ENCODE data around the gene GATAD1.
"Not testable (repeated sequence)": the region's sequence is repeated elsewhere in the genome, so short reads cannot be mapped to it uniquely, and the experiment has no call there.

Gene GATAD1

GRCh38 chr7:92462560-92462959 is 15.3 kb downstream of the GATAD1 start:
- peaks cover 8% of the 10 kb centered on the region for H3K36me3 ChIP-seq (ENCODE audit: control insufficient read depth, insufficient read depth, low read length)
- no peaks in the 10 kb centered on the region for H3K9me3 ChIP-seq (ENCODE audit: control insufficient read depth, low read length)
- WGBS, 2 experiments (ENCODE audit: insufficient coverage in 2 of 2): 83 to 100% methylated on average over 1 to 2 of the region's 3 CpGs
- H3K4me3 ChIP-seq (ENCODE audit: extremely low read depth, insufficient read depth, low read length, poor library complexity, severe bottlenecking): no peak overlapping the region
- H3K4me1 ChIP-seq (ENCODE audit: control insufficient read depth, insufficient read depth, low read length, poor library complexity, severe bottlenecking): no peaks in the 10 kb centered on the region
- no peak overlapping the region for H3K27ac ChIP-seq (ENCODE audit: low read depth, low read length, severe bottlenecking)

- Histone ChIP-seq H3K36me3 (ENCODE audit: control insufficient read depth, insufficient read depth, low read length) (no peaks in the 10 kb centered on the region), H3K4me3 (ENCODE audit: extremely low read depth, insufficient read depth, low read length, poor library complexity, severe bottlenecking) (no peak overlapping the region), H3K27ac (ENCODE audit: low read depth, low read length, severe bottlenecking) (no peak overlapping the region), H3K4me1 (ENCODE audit: control insufficient read depth, insufficient read depth, low read length, poor library complexity, severe bottlenecking) (no peaks in the 10 kb centered on the region), H3K9me3 (ENCODE audit: control insufficient read depth, low read length) (no peaks in the 10 kb centered on the region)
- 74 to 86% methylated on average over 2 of the region's 3 CpGs for WGBS, 2 experiments (ENCODE audit: insufficient coverage in 2 of 2)
Measured at GRCh38 chr7:92464515-92464914, 17.2 kb downstream of the GATAD1 start.

DNA sequence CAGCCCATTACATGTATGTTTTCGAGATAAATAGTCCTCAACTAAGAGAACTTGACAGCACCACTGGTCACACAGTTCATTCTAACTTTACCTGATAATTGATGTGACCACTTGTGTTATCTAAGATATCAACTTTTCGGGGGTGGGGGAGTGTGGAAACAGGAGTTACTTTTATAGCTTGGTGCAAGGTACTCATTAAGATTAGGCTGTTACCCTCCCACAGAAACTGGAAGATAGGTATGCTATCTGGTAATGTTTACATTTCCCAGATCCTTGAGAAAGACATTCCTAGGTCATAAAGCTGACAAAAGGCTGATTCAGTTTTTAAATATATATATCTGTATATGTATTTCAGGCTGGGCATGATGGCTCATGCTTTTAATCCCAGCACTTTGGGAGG is 19.4 kb downstream of the GATAD1 start:
- no peak overlapping the region for H3K4me3 ChIP-seq (ENCODE audit: extremely low read depth, insufficient read depth, low read length, poor library complexity, severe bottlenecking)
- H3K4me1 ChIP-seq (ENCODE audit: control insufficient read depth, insufficient read depth, low read length, poor library complexity, severe bottlenecking): no peaks in the 10 kb centered on the region
- no CpG with 5 or more reads among the region's 2 CpGs for whole genome bisulfite sequencing, 2 experiments (ENCODE audit: insufficient coverage in 2 of 2)
- H3K27ac ChIP-seq (ENCODE audit: low read depth, low read length, severe bottlenecking): no peak overlapping the region
- H3K36me3 ChIP-seq (ENCODE audit: control insufficient read depth, insufficient read depth, low read length): no peaks in the 10 kb centered on the region
- H3K9me3 ChIP-seq (ENCODE audit: control insufficient read depth, low read length): no peaks in the 10 kb centered on the region

DNA sequence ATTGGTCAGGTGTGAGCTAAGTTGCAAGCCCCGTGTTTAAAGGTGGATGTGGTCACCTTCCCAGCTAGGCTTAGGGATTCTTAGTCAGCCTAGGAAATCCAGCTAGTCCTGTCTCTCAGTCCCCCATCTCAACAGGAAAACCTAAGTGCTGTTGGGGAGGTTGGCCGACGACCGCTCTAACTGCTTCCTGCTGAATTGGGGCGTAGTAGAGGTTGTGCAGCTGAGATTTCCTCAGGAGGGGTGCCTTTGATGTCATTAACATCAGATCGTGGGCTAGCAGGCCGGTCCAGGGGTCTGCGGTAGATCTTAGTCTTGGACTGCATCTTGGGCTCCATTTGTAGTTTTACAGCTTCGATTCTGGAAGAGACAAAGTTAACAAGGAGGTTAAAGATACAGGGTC is 21.3 kb downstream of the GATAD1 start:
- not testable (repeated sequence) for H3K4me1 ChIP-seq (ENCODE audit: control insufficient read depth, insufficient read depth, low read length, poor library complexity, severe bottlenecking); H3K4me3 ChIP-seq (ENCODE audit: extremely low read depth, insufficient read depth, low read length, poor library complexity, severe bottlenecking); H3K27ac ChIP-seq (ENCODE audit: low read depth, low read length, severe bottlenecking); H3K9me3 ChIP-seq (ENCODE audit: control insufficient read depth, low read length); H3K36me3 ChIP-seq (ENCODE audit: control insufficient read depth, insufficient read depth, low read length)
- WGBS, 2 experiments (ENCODE audit: insufficient coverage in 2 of 2): 81 to 100% methylated on average over 4 of the region's 9 CpGs

- H3K4me1 ChIP-seq (ENCODE audit: control insufficient read depth, insufficient read depth, low read length, poor library complexity, severe bottlenecking); H3K4me3 ChIP-seq (ENCODE audit: extremely low read depth, insufficient read depth, low read length, poor library complexity, severe bottlenecking); H3K9me3 ChIP-seq (ENCODE audit: control insufficient read depth, low read length); H3K36me3 ChIP-seq (ENCODE audit: control insufficient read depth, insufficient read depth, low read length); H3K27ac ChIP-seq (ENCODE audit: low read depth, low read length, severe bottlenecking): not testable (repeated sequence)
- WGBS, 2 experiments (ENCODE audit: insufficient coverage in 2 of 2): 95% methylated on average over 7 to 8 of the region's 10 CpGs
Measured at GRCh38 chr7:92473989-92474388, 26.7 kb downstream of the GATAD1 start.

DNA sequence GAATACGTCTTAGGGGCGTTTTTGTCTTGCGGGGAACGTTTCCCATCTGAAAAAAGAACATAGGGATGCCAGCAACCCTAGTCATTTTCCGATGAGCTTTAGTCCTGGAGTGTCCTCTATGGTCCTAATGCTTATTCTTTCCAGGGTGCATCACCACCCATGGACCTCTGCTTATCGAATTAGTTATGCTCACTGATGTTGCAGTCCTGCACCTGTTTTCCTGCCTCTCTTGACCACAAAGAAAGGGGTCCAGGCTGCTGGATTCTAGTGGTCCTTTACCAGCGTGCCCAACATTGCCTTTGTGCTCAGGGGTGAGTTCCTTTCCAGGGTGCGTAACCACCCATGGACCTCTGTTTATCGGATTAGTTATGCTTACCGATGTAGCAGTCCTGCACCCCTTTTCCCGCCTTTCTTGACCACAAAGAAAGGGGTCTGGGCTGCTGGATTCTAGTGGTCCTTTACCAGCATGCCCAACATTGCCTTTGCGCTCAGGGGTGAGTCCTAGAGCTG is 28.0 kb downstream of the GATAD1 start:
- not testable (repeated sequence) for H3K36me3 ChIP-seq (ENCODE audit: control insufficient read depth, insufficient read depth, low read length); H3K4me3 ChIP-seq (ENCODE audit: extremely low read depth, insufficient read depth, low read length, poor library complexity, severe bottlenecking); H3K4me1 ChIP-seq (ENCODE audit: control insufficient read depth, insufficient read depth, low read length, poor library complexity, severe bottlenecking); H3K9me3 ChIP-seq (ENCODE audit: control insufficient read depth, low read length); H3K27ac ChIP-seq (ENCODE audit: low read depth, low read length, severe bottlenecking)
- 82 to 87% methylated on average over 9 to 11 of the region's 12 CpGs for WGBS, 2 experiments (ENCODE audit: insufficient coverage in 2 of 2)

DNA sequence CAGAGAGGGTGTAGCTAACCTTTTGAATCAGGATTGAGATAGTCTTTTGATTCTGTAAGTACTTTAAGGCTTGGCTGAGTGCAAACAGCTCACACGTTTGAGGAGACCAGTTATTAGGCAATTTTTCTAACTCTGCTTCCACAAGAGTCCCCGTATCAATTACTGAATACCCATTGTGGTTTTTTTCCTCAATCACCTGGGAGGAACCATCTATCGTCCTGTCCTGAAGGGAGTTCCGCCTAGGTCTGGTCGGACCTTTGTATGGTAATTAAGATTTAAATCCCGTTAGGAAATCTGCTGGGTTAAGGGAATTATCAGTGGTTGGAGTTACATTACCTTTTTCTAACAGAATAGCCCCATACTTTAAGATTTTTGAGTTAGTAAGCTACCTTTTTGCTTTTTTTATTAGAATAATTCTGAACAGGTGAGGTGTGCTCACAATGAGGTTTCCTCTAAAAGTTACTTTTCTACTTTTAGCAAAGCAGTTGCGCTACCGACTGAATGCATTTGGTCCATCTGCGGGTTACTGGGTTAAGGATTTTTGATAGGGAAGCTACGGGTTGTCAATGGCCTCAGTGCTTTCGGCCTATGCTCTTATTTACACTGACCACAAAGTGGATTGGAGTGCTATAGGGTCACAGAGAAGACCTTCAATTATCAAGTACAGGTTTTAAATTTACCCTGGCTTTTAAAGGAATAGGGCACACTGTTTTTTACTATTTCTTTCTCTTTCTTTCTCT is 28.7 kb downstream of the GATAD1 start:
- WGBS, 2 experiments (ENCODE audit: insufficient coverage in 2 of 2): 71 to 100% methylated on average over 1 to 3 of the region's 11 CpGs

GRCh38 chr7:92477681-92478080 is 30.4 kb downstream of the GATAD1 start, which contains the start of gene ERVW-1:
TSS of gene ERVW-1 (minus strand) at chr7:92477946. CDS start at chr7:92470381, 7,565 bp downstream.
- not testable (repeated sequence) for H3K27ac ChIP-seq (ENCODE audit: low read depth, low read length, severe bottlenecking); H3K36me3 ChIP-seq (ENCODE audit: control insufficient read depth, insufficient read depth, low read length); H3K4me3 ChIP-seq (ENCODE audit: extremely low read depth, insufficient read depth, low read length, poor library complexity, severe bottlenecking); H3K9me3 ChIP-seq (ENCODE audit: control insufficient read depth, low read length); H3K4me1 ChIP-seq (ENCODE audit: control insufficient read depth, insufficient read depth, low read length, poor library complexity, severe bottlenecking)
- 92 to 98% methylated on average over 9 to 10 of the region's 11 CpGs for WGBS, 2 experiments (ENCODE audit: insufficient coverage in 2 of 2)

More for the DNA sequence above, 28.7 kb downstream of the GATAD1 start:
- H3K4me3 ChIP-seq (ENCODE audit: extremely low read depth, insufficient read depth, low read length, poor library complexity, severe bottlenecking); H3K36me3 ChIP-seq (ENCODE audit: control insufficient read depth, insufficient read depth, low read length); H3K9me3 ChIP-seq (ENCODE audit: control insufficient read depth, low read length); H3K27ac ChIP-seq (ENCODE audit: low read depth, low read length, severe bottlenecking); H3K4me1 ChIP-seq (ENCODE audit: control insufficient read depth, insufficient read depth, low read length, poor library complexity, severe bottlenecking): not testable (repeated sequence)

DNA sequence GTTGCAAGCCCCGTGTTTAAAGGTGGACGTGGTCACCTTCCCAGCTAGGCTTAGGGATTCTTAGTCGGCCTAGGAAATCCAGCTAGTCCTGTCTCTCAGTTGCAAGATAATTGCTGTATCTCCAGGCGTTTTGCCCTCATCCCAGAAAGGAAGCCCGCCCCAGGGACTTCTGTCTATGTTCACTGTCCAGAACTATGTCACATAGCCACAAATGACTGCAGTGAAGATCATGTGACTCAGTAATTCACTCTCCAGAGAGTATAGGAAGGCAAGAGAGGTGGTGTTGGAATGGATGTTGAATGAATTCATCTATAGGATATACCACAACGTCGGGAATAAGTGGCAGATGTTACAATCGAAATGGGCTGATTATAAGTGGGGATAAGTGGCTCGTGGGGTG is 30.8 kb downstream of the GATAD1 start:
- H3K27ac ChIP-seq (ENCODE audit: low read depth, low read length, severe bottlenecking): no peak overlapping the region
- WGBS, 2 experiments (ENCODE audit: insufficient coverage in 2 of 2): 93 to 94% methylated on average over 3 to 7 of the region's 9 CpGs
- no peaks in the 10 kb centered on the region for H3K36me3 ChIP-seq (ENCODE audit: control insufficient read depth, insufficient read depth, low read length)
- no peak overlapping the region for H3K4me3 ChIP-seq (ENCODE audit: extremely low read depth, insufficient read depth, low read length, poor library complexity, severe bottlenecking)
- no peaks in the 10 kb centered on the region for H3K9me3 ChIP-seq (ENCODE audit: control insufficient read depth, low read length)
- no peaks in the 10 kb centered on the region for H3K4me1 ChIP-seq (ENCODE audit: control insufficient read depth, insufficient read depth, low read length, poor library complexity, severe bottlenecking)

- H3K4me1 ChIP-seq (ENCODE audit: control insufficient read depth, insufficient read depth, low read length, poor library complexity, severe bottlenecking): no peaks in the 10 kb centered on the region
- no peak overlapping the region for H3K27ac ChIP-seq (ENCODE audit: low read depth, low read length, severe bottlenecking)
- H3K9me3 ChIP-seq (ENCODE audit: control insufficient read depth, low read length): no peaks in the 10 kb centered on the region
- 93 to 100% methylated on average over 3 of the region's 4 CpGs for WGBS, 2 experiments (ENCODE audit: insufficient coverage in 2 of 2)
- H3K36me3 ChIP-seq (ENCODE audit: control insufficient read depth, insufficient read depth, low read length): no peaks in the 10 kb centered on the region
- H3K4me3 ChIP-seq (ENCODE audit: extremely low read depth, insufficient read depth, low read length, poor library complexity, severe bottlenecking): no peak overlapping the region
Measured at GRCh38 chr7:92478711-92479110, 31.4 kb downstream of the GATAD1 start.

- not testable (repeated sequence) for H3K9me3 ChIP-seq (ENCODE audit: control insufficient read depth, low read length); H3K27ac ChIP-seq (ENCODE audit: low read depth, low read length, severe bottlenecking); H3K4me3 ChIP-seq (ENCODE audit: extremely low read depth, insufficient read depth, low read length, poor library complexity, severe bottlenecking); H3K4me1 ChIP-seq (ENCODE audit: control insufficient read depth, insufficient read depth, low read length, poor library complexity, severe bottlenecking); H3K36me3 ChIP-seq (ENCODE audit: control insufficient read depth, insufficient read depth, low read length)
- WGBS, 2 experiments (ENCODE audit: insufficient coverage in 2 of 2): 89 to 91% methylated on average over 4 of the region's 4 CpGs
Measured at GRCh38 chr7:92479146-92479545, 31.9 kb downstream of the GATAD1 start.

All from mesodermal cell (in vitro differentiated cells).